Mesendoderm (in vitro differentiated cells): ENCODE measurements around the gene UBE2B.
"Not testable (repeated sequence)": the region's sequence is repeated elsewhere in the genome, so short reads cannot be mapped to it uniquely, and the experiment has no call there.

ENCODE experiments used
- DNase-seq: peaks from one replicate; pipeline ENCODE4 v3.0.0; 2013
- H2AK5ac ChIP-seq: 2 replicates; pipeline ENCODE4 v1.6.1; 2013; ENCODE audit warnings: low read length, inconsistent platforms
- H2BK120ac ChIP-seq: 2 replicates; pipeline ENCODE4 v1.6.1; 2013; ENCODE audit warnings: low read depth, mild to moderate bottlenecking, low read length, moderate library complexity, mixed read lengths
- H2BK15ac ChIP-seq: replicated peaks from 2 replicates; pipeline ENCODE4 v1.6.1; 2013; ENCODE audit warnings: low read depth, mild to moderate bottlenecking, moderate library complexity
- H2BK5ac ChIP-seq: 2 replicates; pipeline ENCODE4 v1.6.1; 2013; ENCODE audit warnings: low read length, inconsistent platforms
- H3K18ac ChIP-seq: 2 replicates; pipeline ENCODE4 v1.6.1; 2013; ENCODE audit warnings: mild to moderate bottlenecking, low read length, mixed read lengths
- H3K23ac ChIP-seq: one replicate; pipeline ENCODE4 v1.6.1; 2013; ENCODE audit warnings: low read length
- H3K27ac ChIP-seq: 2 replicates; pipeline ENCODE4 v1.5.1; 2013; ENCODE audit warnings: low read depth, mild to moderate bottlenecking, inconsistent platforms, low read length, moderate library complexity
- H3K27me3 ChIP-seq: 2 replicates; pipeline ENCODE4 v1.6.1; 2013; ENCODE audit warnings: low read length, control low read depth, mild to moderate bottlenecking, inconsistent platforms; ENCODE audit not compliant: insufficient read depth, poor library complexity
- H3K36me3 ChIP-seq: 2 replicates; pipeline ENCODE4 v1.6.1; 2013; ENCODE audit warnings: low read length, inconsistent platforms; ENCODE audit not compliant: control insufficient read depth, insufficient read depth
- H3K4ac ChIP-seq: one replicate; pipeline ENCODE4 v1.6.1; 2013; ENCODE audit warnings: low read depth, mild to moderate bottlenecking, low read length, moderate library complexity
- H3K4me1 ChIP-seq: 2 replicates; pipeline ENCODE4 v1.6.1; 2013; ENCODE audit warnings: low read depth, low read length, inconsistent platforms; ENCODE audit not compliant: control insufficient read depth
- H3K4me2 ChIP-seq: 2 replicates; pipeline ENCODE4 v1.6.1; 2013; ENCODE audit warnings: low read length
- H3K4me3 ChIP-seq: 2 replicates; pipeline ENCODE4 v1.5.1; 2013; ENCODE audit warnings: mild to moderate bottlenecking, low read length
- H3K56ac ChIP-seq: one replicate; pipeline ENCODE4 v1.6.1; 2013; ENCODE audit warnings: low read length
- H3K79me1 ChIP-seq: 2 replicates; pipeline ENCODE4 v1.6.1; 2013; ENCODE audit warnings: low read length, inconsistent platforms
- H3K79me2 ChIP-seq: 2 replicates; pipeline ENCODE4 v1.6.1; 2013; ENCODE audit warnings: mild to moderate bottlenecking, low read length; ENCODE audit not compliant: control insufficient read depth, insufficient read depth
- H3K9ac ChIP-seq: 2 replicates; pipeline ENCODE4 v1.6.1; 2013; ENCODE audit warnings: low read length, inconsistent platforms
- H4K5ac ChIP-seq: one replicate; pipeline ENCODE4 v1.6.1; 2013; ENCODE audit warnings: low read length
- H4K8ac ChIP-seq: one replicate; pipeline ENCODE4 v1.6.1; 2013; ENCODE audit warnings: low read depth, mild to moderate bottlenecking, control low read depth, low read length, moderate library complexity
- WGBS: extraction: QIAGEN DNeasy Blood & Tissue Kit; methylation state at CpG from one replicate; pipeline ENCODE4 v1.1.7; 2013; ENCODE audit warnings: low lambda C conversion rate, missing lambda C conversion rate; ENCODE audit not compliant: insufficient coverage; ENCODE audit errors: extremely low coverage; 5-methylcytosine and 5-hydroxymethylcytosine counted together

UBE2B gene

DNA sequence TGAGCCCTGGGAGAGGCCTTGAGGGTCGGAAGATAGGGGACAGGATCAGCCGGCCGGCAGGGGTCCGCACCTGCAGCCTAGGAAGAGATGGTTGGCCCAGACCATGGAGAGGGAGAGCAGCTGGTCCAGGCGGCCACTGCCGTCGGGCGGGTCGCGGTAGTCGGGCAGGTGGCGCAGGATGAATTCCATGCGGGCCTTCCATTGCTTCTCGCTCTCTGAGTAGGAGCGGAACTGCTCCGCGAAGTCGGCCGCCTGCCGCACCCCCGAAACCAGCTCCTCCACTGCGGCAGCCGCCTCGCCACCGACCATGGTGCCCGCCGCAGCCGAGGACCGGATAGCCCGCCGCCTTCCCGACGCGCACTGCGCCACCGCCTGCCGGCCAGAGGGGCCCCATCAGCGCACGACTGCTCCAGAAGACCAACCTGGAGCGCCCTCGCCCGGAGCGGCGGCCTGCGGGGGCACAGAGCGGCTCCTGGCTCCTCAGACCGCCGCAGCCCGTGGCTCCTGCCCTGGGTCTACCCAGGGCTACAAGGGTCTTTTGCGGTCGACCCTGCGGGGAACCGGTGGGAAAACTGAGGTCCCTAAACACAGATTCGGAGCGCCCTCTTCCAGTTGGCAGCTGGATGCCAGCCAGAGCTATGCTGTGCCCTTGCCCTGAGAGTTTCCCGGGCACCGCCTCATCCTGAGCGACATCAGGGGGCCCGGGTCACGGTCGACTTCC lies 40.3 kb downstream of the UBE2B start, which contains the start of gene CDKN2AIPNL:
Gene CDKN2AIPNL (minus strand): TSS at position 336 of the 721 bp plus-strand sequence. CDS start 27 bp downstream, at position 309.
- Histone ChIP-seq H3K4me2 (peak within 1 kb of the TSS; percentile 79), H3K79me1 (peaks cover 6% of the 10 kb centered on the region), H3K4me1 (peaks cover 12% of the 10 kb centered on the region), H2BK15ac (peak within 1 kb of the TSS; percentile 1), H3K56ac (peak within 1 kb of the TSS; percentile 95), H3K23ac (peak within 1 kb of the TSS; percentile 92), H3K79me2 (peaks cover 10% of the 10 kb centered on the region), H3K27ac (peak within 1 kb of the TSS; percentile 73), H3K9ac (peak within 1 kb of the TSS; percentile 95), H4K8ac (peak within 1 kb of the TSS; percentile 87), H3K18ac (peak within 1 kb of the TSS; percentile 35), H3K36me3 (no peaks in the 10 kb centered on the region), H3K4me3 (peak within 1 kb of the TSS; percentile 93), H2AK5ac (peak within 1 kb of the TSS; percentile 62), H3K27me3 (no peaks in the 10 kb centered on the region), H2BK120ac (no peak within 1 kb of the TSS), H4K5ac (no peak within 1 kb of the TSS), H3K4ac (peak within 1 kb of the TSS; percentile 38), H2BK5ac (peak within 1 kb of the TSS; percentile 4)
- peak; percentile 93 for DNase-seq
- no CpG with 5 or more reads among the region's 61 CpGs for WGBS

DNA sequence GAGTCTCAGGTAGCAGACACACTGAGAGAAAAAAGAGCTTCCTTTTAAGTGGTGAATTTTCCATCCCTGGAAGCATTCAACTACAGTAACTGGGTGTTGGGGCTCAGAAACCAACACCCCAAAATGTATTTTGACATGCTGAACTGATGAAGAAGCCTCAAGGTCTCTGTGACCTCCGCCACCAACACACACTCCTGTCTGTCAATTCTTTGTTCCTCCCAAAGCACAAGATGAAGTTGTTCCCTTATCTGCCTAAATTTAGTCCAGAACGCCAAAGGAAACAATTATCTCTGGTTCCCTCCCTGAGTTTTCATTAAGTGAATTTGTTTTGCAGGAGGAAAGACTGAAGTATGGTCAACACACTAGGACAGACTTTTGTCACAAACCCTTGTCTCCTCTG lies 41.7 kb downstream of the UBE2B start:
- no peak overlapping the region for H3K27ac ChIP-seq
- H3K79me1 ChIP-seq: peaks cover 6% of the 10 kb centered on the region
- H2AK5ac ChIP-seq: peak overlapping the region; percentile 27
- H3K4me1 ChIP-seq: peaks cover 12% of the 10 kb centered on the region
- no peak overlapping the region for H3K4ac ChIP-seq
- no peaks in the 10 kb centered on the region for H3K36me3 ChIP-seq
- no peaks in the 10 kb centered on the region for H3K27me3 ChIP-seq
- no peak overlapping the region for H2BK5ac ChIP-seq
- H4K5ac ChIP-seq: no peak overlapping the region
- DNase-seq: no peak
- H3K79me2 ChIP-seq: peaks cover 10% of the 10 kb centered on the region
- H3K9ac ChIP-seq: no peak overlapping the region
- no peak overlapping the region for H3K23ac ChIP-seq
- H3K4me2 ChIP-seq: no peak overlapping the region
- no peak overlapping the region for H3K4me3 ChIP-seq
- H3K56ac ChIP-seq: no peak overlapping the region
- H4K8ac ChIP-seq: no peak overlapping the region
- no peak overlapping the region for H3K18ac ChIP-seq
- H2BK15ac ChIP-seq: no peak overlapping the region
- H2BK120ac ChIP-seq: no peak overlapping the region
- WGBS: no CpG with 5 or more reads among the region's 2 CpGs

DNA sequence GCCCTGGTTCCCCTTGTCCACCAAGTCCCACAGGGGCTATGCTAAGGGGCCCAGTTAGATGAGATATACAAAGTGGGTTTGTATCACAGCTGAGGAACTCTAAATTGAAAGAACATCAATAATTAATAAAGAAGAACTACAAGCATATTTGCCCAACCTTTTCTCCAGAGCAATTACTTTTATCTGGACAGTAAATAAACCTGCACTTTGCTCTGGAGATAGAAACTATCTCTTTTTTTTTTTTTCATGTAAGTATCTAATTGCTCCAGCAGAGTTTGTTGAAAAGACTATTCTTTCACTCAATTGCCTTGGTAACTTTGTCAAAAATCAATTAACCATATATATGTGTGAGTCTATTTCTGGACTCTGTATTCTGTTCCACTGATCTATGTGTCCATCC lies 46.3 kb downstream of the UBE2B start:
- Histone ChIP-seq H4K5ac (no peak overlapping the region), H2BK5ac (no peak overlapping the region), H3K18ac (no peak overlapping the region), H2AK5ac (no peak overlapping the region), H3K4ac (no peak overlapping the region), H3K4me3 (no peak overlapping the region), H3K79me2 (no peaks in the 10 kb centered on the region), H3K27me3 (no peaks in the 10 kb centered on the region), H3K23ac (no peak overlapping the region), H3K56ac (no peak overlapping the region), H3K4me2 (no peak overlapping the region), H3K79me1 (no peaks in the 10 kb centered on the region), H2BK15ac (no peak overlapping the region), H3K9ac (no peak overlapping the region), H2BK120ac (no peak overlapping the region), H3K4me1 (peaks cover 2% of the 10 kb centered on the region), H4K8ac (no peak overlapping the region), H3K36me3 (no peaks in the 10 kb centered on the region), H3K27ac (no peak overlapping the region)
- DNase-seq: no peak

DNA sequence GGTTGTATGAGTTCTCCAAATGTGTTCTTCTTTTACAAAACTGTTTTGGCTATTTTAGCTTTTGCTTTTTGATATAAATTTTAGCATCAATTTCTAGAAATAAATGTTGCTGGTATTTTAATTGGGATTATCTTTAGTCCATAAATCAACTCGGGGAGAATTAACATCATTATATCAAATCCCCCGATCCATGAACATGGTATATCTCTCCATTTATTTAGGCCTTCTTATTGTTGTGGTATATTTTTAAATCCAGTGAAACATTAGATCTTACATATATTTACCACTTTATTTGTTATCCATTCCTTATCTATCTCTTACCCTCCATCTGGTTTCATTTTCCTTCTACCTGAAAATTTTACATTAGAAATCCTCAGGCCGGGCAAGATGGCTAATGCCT lies 47.6 kb downstream of the UBE2B start:
- Histone ChIP-seq H4K8ac (no peak overlapping the region), H3K79me2 (no peaks in the 10 kb centered on the region), H3K36me3 (no peaks in the 10 kb centered on the region), H2BK15ac (no peak overlapping the region), H3K79me1 (no peaks in the 10 kb centered on the region), H3K4ac (no peak overlapping the region), H3K9ac (no peak overlapping the region), H3K27me3 (no peaks in the 10 kb centered on the region), H2AK5ac (no peak overlapping the region), H3K56ac (no peak overlapping the region), H3K18ac (no peak overlapping the region), H4K5ac (no peak overlapping the region), H3K4me3 (no peak overlapping the region), H3K27ac (no peak overlapping the region), H3K4me2 (no peak overlapping the region), H3K4me1 (peaks cover 1% of the 10 kb centered on the region), H3K23ac (no peak overlapping the region), H2BK120ac (no peak overlapping the region), H2BK5ac (no peak overlapping the region)
- no peak for DNase-seq
- WGBS: no CpG with 5 or more reads among the region's 3 CpGs

DNA sequence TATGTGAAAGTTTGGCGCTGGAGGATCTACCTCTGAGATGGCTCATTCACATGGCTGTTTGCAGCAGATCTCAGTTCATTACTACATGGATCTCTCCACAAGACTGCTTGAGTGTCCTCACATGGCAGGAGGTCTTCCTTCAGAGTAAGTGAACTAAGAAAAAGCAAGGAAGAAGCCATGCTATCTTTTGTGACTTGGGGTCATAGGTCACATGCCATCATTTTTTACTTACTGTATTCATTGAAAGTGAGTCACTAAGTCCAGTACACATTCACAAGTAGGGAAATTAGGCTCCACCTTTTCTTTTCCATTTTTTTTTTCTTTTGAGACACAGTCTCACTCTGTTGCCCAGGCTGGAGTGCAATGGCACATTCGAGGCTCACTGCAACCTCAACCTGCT lies 49.0 kb downstream of the UBE2B start:
- Histone ChIP-seq H3K56ac (no peak overlapping the region), H3K9ac (no peak overlapping the region), H2BK15ac (no peak overlapping the region), H4K5ac (no peak overlapping the region), H3K4me2 (no peak overlapping the region), H3K4me3 (no peak overlapping the region), H2BK120ac (no peak overlapping the region), H3K23ac (no peak overlapping the region), H3K36me3 (no peaks in the 10 kb centered on the region), H3K18ac (no peak overlapping the region), H4K8ac (no peak overlapping the region), H2AK5ac (no peak overlapping the region), H3K4ac (no peak overlapping the region), H2BK5ac (no peak overlapping the region), H3K79me2 (no peaks in the 10 kb centered on the region), H3K79me1 (no peaks in the 10 kb centered on the region), H3K27me3 (no peaks in the 10 kb centered on the region), H3K4me1 (no peaks in the 10 kb centered on the region), H3K27ac (no peak overlapping the region)
- no CpG with 5 or more reads among the region's 2 CpGs for WGBS
- no peak for DNase-seq

DNA sequence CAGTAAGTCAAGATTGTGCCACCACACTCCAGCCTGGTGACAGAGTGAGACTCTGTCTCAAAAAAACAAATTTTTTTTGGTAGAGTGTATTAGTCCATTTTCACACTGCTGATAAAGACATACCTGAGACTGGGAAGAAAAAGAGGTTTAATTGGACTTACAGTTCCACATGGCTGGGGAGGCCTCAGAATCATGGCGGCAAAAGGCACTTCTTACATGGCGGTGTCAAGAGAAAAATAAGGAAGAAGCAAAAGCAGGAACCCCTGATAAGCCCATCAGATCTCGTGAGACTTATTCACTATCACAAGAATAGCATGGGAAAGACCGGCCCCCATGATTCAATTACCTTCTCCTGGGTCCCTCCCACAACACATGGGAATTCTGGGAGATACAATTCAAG lies 49.7 kb downstream of the UBE2B start:
- H3K9ac ChIP-seq, H3K79me2 ChIP-seq, H3K36me3 ChIP-seq, H3K4ac ChIP-seq, H2AK5ac ChIP-seq, H3K27ac ChIP-seq, H3K4me3 ChIP-seq, H3K27me3 ChIP-seq, H4K8ac ChIP-seq, H3K4me1 ChIP-seq, H3K79me1 ChIP-seq, H3K4me2 ChIP-seq, H4K5ac ChIP-seq, H3K18ac ChIP-seq, H2BK15ac ChIP-seq, DNase-seq, H3K56ac ChIP-seq, H2BK5ac ChIP-seq, H2BK120ac ChIP-seq, H3K23ac ChIP-seq: not testable (repeated sequence)
- WGBS: no CpG with 5 or more reads among the region's 4 CpGs
